H1 (cell line): ENCODE measurements around the gene PTPRC. TPM values are rescaled to one million over a fixed set of nuclear protein-coding genes. Genes with fewer than 3 reads are reported as not detected.
A peak's percentile ranks its signal among the peaks of the same experiment; 100 is the strongest.

Experiments used
- CTCF ChIA-PET: fragments of 300-600 bp; sonication (Branson Sonifier 250); formaldehyde crosslinking; loops from one replicate; lab custom pipeline; 2021; ENCODE audit not compliant: partially characterized antibody; lab: Charles Lee
- POLR2A ChIA-PET: fragments of 300-600 bp; sonication (Branson Sonifier 250); formaldehyde crosslinking; loops from one replicate; lab custom pipeline; 2021; ENCODE audit warnings: inconsistent platforms; ENCODE audit not compliant: partially characterized antibody; lab: Charles Lee
- DNase-seq, 2 experiments: peaks; one replicate each; pipeline versions ENCODE4 v3.0.0 to v3.0.0-alpha.2; 2010 to 2022; ENCODE audit warnings: low spot score in 2 of 2, low read depth in 1 of 2, mixed read lengths in 1 of 2
- FAIRE-seq: peaks from 2 replicates; lab custom pipeline; 2011; peaks lifted over from hg19 to GRCh38; lab: Jason Lieb, UNC
- H2AFZ ChIP-seq: 2 replicates; pipeline ENCODE4 v1.8.1; 2012; ENCODE audit warnings: low read length, inconsistent platforms
- H2AK5ac ChIP-seq: 2 replicates; pipeline ENCODE4 v1.6.1; 2013; ENCODE audit warnings: low read depth, low read length
- H2BK120ac ChIP-seq: replicated peaks from 2 replicates; pipeline ENCODE3; 2013; ENCODE audit warnings: low read depth, low read length, inconsistent platforms
- H2BK12ac ChIP-seq: 2 replicates; pipeline ENCODE4 v1.6.1; 2013; ENCODE audit warnings: low read depth, low read length
- H2BK15ac ChIP-seq: 2 replicates; pipeline ENCODE4 v1.6.1; 2013; ENCODE audit warnings: low read length
- H2BK20ac ChIP-seq: 2 replicates; pipeline ENCODE4 v1.6.1; 2013; ENCODE audit warnings: low read length
- H2BK5ac ChIP-seq: 2 replicates; pipeline ENCODE4 v1.6.1; 2013; ENCODE audit warnings: low read depth, low read length
- H3K14ac ChIP-seq: 2 replicates; pipeline ENCODE4 v1.6.1; 2013; ENCODE audit warnings: inconsistent platforms; ENCODE audit not compliant: insufficient read length
- H3K18ac ChIP-seq: 2 replicates; pipeline ENCODE4 v1.6.1; 2013; ENCODE audit warnings: low read length; ENCODE audit errors: extremely low read depth
- H3K23ac ChIP-seq: 2 replicates; pipeline ENCODE4 v1.6.1; 2013; ENCODE audit warnings: inconsistent platforms; ENCODE audit not compliant: insufficient read length
- H3K23me2 ChIP-seq: 2 replicates; pipeline ENCODE4 v1.6.1; 2013; ENCODE audit warnings: low read depth, low read length
- H3K27ac ChIP-seq: 2 replicates; pipeline ENCODE4 v1.6.1; 2011; ENCODE audit warnings: low read depth, low read length, inconsistent platforms
- H3K27me3 ChIP-seq, 4 experiments: replicated peaks in 1 of 4; 1 replicate in 1 of 4; 2 replicates in 3 of 4; pipeline versions ENCODE4 v1.6.1 to v1.8.1; 2011 to 2013; ENCODE audit warnings: low read length in 3 of 4, mild to moderate bottlenecking in 3 of 4, inconsistent platforms in 2 of 4, mixed read lengths in 2 of 4, moderate library complexity in 1 of 4; ENCODE audit not compliant: control insufficient read depth in 3 of 4, insufficient read depth in 3 of 4; ENCODE audit errors: extremely low read depth in 1 of 4
- H3K36me3 ChIP-seq, 4 experiments: 2 replicates each; pipeline versions ENCODE4 v1.6.1 to v1.8.1; 2011 to 2013; ENCODE audit warnings: mild to moderate bottlenecking in 4 of 4, low read length in 3 of 4, moderate library complexity in 2 of 4, control low read depth in 1 of 4, inconsistent platforms in 1 of 4; ENCODE audit not compliant: insufficient read depth in 4 of 4, control insufficient read depth in 2 of 4
- H3K4ac ChIP-seq: replicated peaks from 2 replicates; pipeline ENCODE3; 2013; ENCODE audit warnings: low read length, low read depth, mixed read lengths, inconsistent platforms; ENCODE audit not compliant: insufficient read length
- H3K4me1 ChIP-seq, 4 experiments: replicated peaks in 1 of 4; 1 replicate in 1 of 4; 2 replicates in 3 of 4; pipeline versions ENCODE4 v1.6.1 to v1.8.1; 2011 to 2013; ENCODE audit warnings: low read length in 3 of 4, inconsistent platforms in 2 of 4, mixed read lengths in 1 of 4; ENCODE audit not compliant: insufficient read depth in 4 of 4, control insufficient read depth in 3 of 4
- H3K4me2 ChIP-seq, 2 experiments: 2 replicates each; pipeline versions ENCODE4 v1.6.1 to v1.8.1; 2011 to 2013; ENCODE audit warnings: low read depth in 2 of 2, low read length in 2 of 2, control low read depth in 1 of 2, inconsistent platforms in 1 of 2, mild to moderate bottlenecking in 1 of 2; ENCODE audit not compliant: insufficient read depth in 1 of 2
- H3K4me3 ChIP-seq, 4 experiments: fragments of 200-600, 300-600 bp in 1 of 4; sonication (generic), shearing (Covaris generic), sonication (Bioruptor Twin) in 1 of 4; 2 replicates each; pipeline versions ENCODE4 v1.5.1 to v1.8.1; 2011 to 2016; ENCODE audit warnings: low read length in 4 of 4, low read depth in 3 of 4, control low read depth in 2 of 4, inconsistent platforms in 2 of 4, mild to moderate bottlenecking in 2 of 4, mixed read lengths in 1 of 4, moderate library complexity in 1 of 4; ENCODE audit not compliant: insufficient read depth in 2 of 4; ENCODE audit errors: extremely low read depth in 1 of 4
- H3K56ac ChIP-seq: replicated peaks from 2 replicates; pipeline ENCODE3; 2013; ENCODE audit warnings: low read depth, mild to moderate bottlenecking, mixed read lengths, low read length, inconsistent platforms; ENCODE audit not compliant: insufficient read length
- H3K79me1 ChIP-seq: 2 replicates; pipeline ENCODE4 v1.6.1; 2013; ENCODE audit warnings: low read depth, low read length, control low read depth
- H3K79me2 ChIP-seq, 2 experiments: 2 replicates each; pipeline versions ENCODE4 v1.6.1 to v1.8.1; 2012 to 2013; ENCODE audit warnings: low read length in 2 of 2, mild to moderate bottlenecking in 2 of 2, inconsistent platforms in 1 of 2; ENCODE audit not compliant: insufficient read depth in 2 of 2, control insufficient read depth in 1 of 2
- H3K9ac ChIP-seq, 4 experiments: replicated peaks in 1 of 4; 1 replicate in 1 of 4; 2 replicates in 3 of 4; pipeline versions ENCODE4 v1.6.1 to v1.8.1; 2011 to 2013; ENCODE audit warnings: low read depth in 3 of 4, low read length in 3 of 4, control low read depth in 2 of 4, mild to moderate bottlenecking in 2 of 4, moderate library complexity in 2 of 4, inconsistent platforms in 1 of 4; ENCODE audit errors: extremely low read depth in 1 of 4
- H3K9me3 ChIP-seq, 2 experiments: 2 replicates each; pipeline versions ENCODE4 v1.6.1 to v1.8.1; 2012 to 2013; ENCODE audit warnings: mild to moderate bottlenecking in 2 of 2, moderate library complexity in 2 of 2, control low read depth in 1 of 2, inconsistent platforms in 1 of 2, low read depth in 1 of 2, low read length in 1 of 2, mixed read lengths in 1 of 2; ENCODE audit not compliant: insufficient read depth in 2 of 2
- H4K20me1 ChIP-seq, 2 experiments: replicated peaks in 1 of 2; 2 replicates each; pipeline versions ENCODE3 to v1.8.1; 2011 to 2013; ENCODE audit warnings: inconsistent platforms in 2 of 2, low read length in 2 of 2, mild to moderate bottlenecking in 1 of 2; ENCODE audit not compliant: insufficient read depth in 2 of 2, control insufficient read depth in 1 of 2
- H4K5ac ChIP-seq: 2 replicates; pipeline ENCODE4 v1.6.1; 2013; ENCODE audit warnings: low read length, low read depth, mixed read lengths, inconsistent platforms; ENCODE audit not compliant: insufficient read length
- H4K8ac ChIP-seq: 2 replicates; pipeline ENCODE4 v1.8.0; 2013; ENCODE audit warnings: mild to moderate bottlenecking, moderate library complexity, low read length, inconsistent platforms; ENCODE audit not compliant: insufficient read depth; ENCODE audit errors: extremely low read depth
- H4K91ac ChIP-seq: replicated peaks from 2 replicates; pipeline ENCODE3; 2013; ENCODE audit warnings: low read length, mixed read lengths, inconsistent platforms; ENCODE audit not compliant: insufficient read length
- RBBP5 ChIP-seq: IDR thresholded peaks from 2 replicates; pipeline ENCODE4 v1.7.1; 2012; ENCODE audit warnings: low read depth, mild to moderate bottlenecking, inconsistent platforms, low read length, moderate library complexity, borderline replicate concordance
- SP1 ChIP-seq: IDR thresholded peaks from 2 replicates; pipeline ENCODE4 v1.6.1; 2011; ENCODE audit warnings: low read depth, low read length
- WGBS, 2 experiments: shearing (Covaris generic) in 1 of 2; methylation state at CpG; one replicate each; pipeline versions ENCODE4 v1.1.6 to v1.1.7; 2013 to 2015; ENCODE audit warnings: low lambda C conversion rate in 2 of 2, mixed read lengths in 2 of 2, inconsistent platforms in 1 of 2, low coverage in 1 of 2, missing lambda C conversion rate in 1 of 2; ENCODE audit not compliant: insufficient replicate concordance in 2 of 2, insufficient coverage in 1 of 2, insufficient read length in 1 of 2; ENCODE audit errors: extremely low coverage in 1 of 2, missing lambda C conversion rate in 1 of 2; 5-methylcytosine and 5-hydroxymethylcytosine counted together
- polyA plus RNA-seq, 7 experiments: library from polyadenylated mRNA; depleted of rRNA in 3 of 7; stranded (reverse) in 5 of 7; unstranded in 2 of 7; fragments of >200 nt in 5 of 7; fragments of 200-250 nt in 2 of 7; gene quantifications; 1 replicate in 5 of 7; 2 replicates in 1 of 7; 4 replicates in 1 of 7; pipeline versions ENCODE4 v1.2.1 to v1.2.3, GENCODE V29; 2011 to 2013; ENCODE audit warnings: missing spikeins in 2 of 7, mixed read lengths in 2 of 7
- total RNA-seq: library from RNA; stranded (reverse); fragmentation: NEBNext Ultra II Directional; extraction: Animal tissue kit (Norgen Biotek cat#: 25700); gene quantifications from 2 replicates; pipeline ENCODE4 v1.2.1, GENCODE V29; 2021

Gene PTPRC
- total and polyA plus RNA-seq, 2 of the 8 experiments (the other 6 are each of a cell fraction or from before 2014, with no cell fraction given): 0.05 TPM; not detected in 1

- no peaks in the 10 kb centered on the region for H3K27me3 ChIP-seq
- ChIA-PET CTCF (interaction anchor here (1.0 to 1.4 kb wide), 3 partner anchors 12 to 49 kb away, joined by 3 read pairs; no protein-coding TSS in a partner anchor), POLR2A (interaction anchor here (0.5 kb wide), 1 partner anchor 27 kb away, joined by 3 read pairs; no protein-coding TSS in a partner anchor)
- H4K91ac ChIP-seq: no peak overlapping the region
- no peak overlapping the region for H3K4me3 ChIP-seq
- no peak overlapping the region for H3K14ac ChIP-seq
- no peak overlapping the region for H2BK5ac ChIP-seq
- no peak overlapping the region for H2AK5ac ChIP-seq
- 0 out of 4 replicates have a peak overlapping the region, but pooled peaks of 1 of the 2 experiments have one; percentile 10 for H3K4me2 ChIP-seq
- no peaks in the 10 kb centered on the region for H3K36me3 ChIP-seq
- no peak for DNase-seq
- no peak overlapping the region for H2AFZ ChIP-seq
- no peak overlapping the region for H3K9ac ChIP-seq
- H3K56ac ChIP-seq: no peak overlapping the region
- no peak overlapping the region for H3K27ac ChIP-seq
- no peaks in the 10 kb centered on the region for H3K23me2 ChIP-seq
- no peak overlapping the region for H3K18ac ChIP-seq
- H3K79me2 ChIP-seq: no peaks in the 10 kb centered on the region
- H3K4ac ChIP-seq: no peak overlapping the region
- no peak overlapping the region for H2BK120ac ChIP-seq
- H4K20me1 ChIP-seq: no peaks in the 10 kb centered on the region
- no peaks in the 10 kb centered on the region for H3K9me3 ChIP-seq
- no peak overlapping the region for H3K23ac ChIP-seq
- no peak overlapping the region for H2BK15ac ChIP-seq
- H4K5ac ChIP-seq: no peak overlapping the region
- H2BK12ac ChIP-seq: no peak overlapping the region
- no peak overlapping the region for H2BK20ac ChIP-seq
- FAIRE-seq: no peak
- H4K8ac ChIP-seq: no peak overlapping the region
- H3K4me1 ChIP-seq: no peaks in the 10 kb centered on the region
- WGBS, 2 experiments: 63 to 100% methylated on average over 1 to 7 of the region's 7 CpGs
- H3K79me1 ChIP-seq: no peaks in the 10 kb centered on the region
- TF ChIP-seq SP1 (no peak), RBBP5 (no peak)
Observed at GRCh38 chr1:198651650-198652400, 13.0 kb downstream of the PTPRC start.
